ENCODE results near the gene NIT1. TPM values are rescaled to one million over a fixed set of nuclear protein-coding genes. Genes with fewer than 3 reads are reported as not detected.
A peak's percentile ranks its signal among the peaks of the same experiment; 100 is the strongest.

NIT1 gene
- total RNA-seq, 1 donor from 2014 or later = 35.9 TPM

GRCh38 chr1:161137881-161138280, 20.0 kb downstream of the NIT1 start:
- Mint-ChIP-seq H3K27me3 (ENCODE audit: low read depth) (no peaks in the 10 kb centered on the region), H3K4me1 (peaks cover 19% of the 10 kb centered on the region), H3K27ac (no peak overlapping the region), H3K4me3 (no peak overlapping the region), H3K36me3 (peaks cover 4% of the 10 kb centered on the region), H3K9me3 (no peaks in the 10 kb centered on the region)
- no peak for TF ChIP-seq CTCF (IDR thresholded peaks at IDR 0.05; ENCODE audit: unreplicated experiment)
- DNase-seq (ENCODE audit: low spot score in 2 of 2, unreplicated experiment in 2 of 2) = no peak

GRCh38 chr1:161138431-161138830, 20.5 kb downstream of the NIT1 start:
- Mint-ChIP-seq H3K36me3 (peaks cover 4% of the 10 kb centered on the region), H3K4me3 (no peak overlapping the region), H3K4me1 (peaks cover 19% of the 10 kb centered on the region), H3K27ac (peak overlapping the region; percentile 55), H3K9me3 (no peaks in the 10 kb centered on the region), H3K27me3 (ENCODE audit: low read depth) (no peaks in the 10 kb centered on the region)
- TF ChIP-seq CTCF (IDR thresholded peaks at IDR 0.05; ENCODE audit: unreplicated experiment) = no peak
- no peak for DNase-seq (ENCODE audit: low spot score in 2 of 2, unreplicated experiment in 2 of 2)

- H3K4me1 Mint-ChIP-seq = peaks cover 19% of the 10 kb centered on the region
- H3K4me3 Mint-ChIP-seq = no peak overlapping the region
- H3K27me3 Mint-ChIP-seq (ENCODE audit: low read depth) = no peaks in the 10 kb centered on the region
- H3K36me3 Mint-ChIP-seq = peaks cover 4% of the 10 kb centered on the region
- no peaks in the 10 kb centered on the region for H3K9me3 Mint-ChIP-seq
- DNase-seq (ENCODE audit: low spot score in 2 of 2, unreplicated experiment in 2 of 2) = no peak
- TF ChIP-seq CTCF (IDR thresholded peaks at IDR 0.05; ENCODE audit: unreplicated experiment) = peak; percentile 45
- H3K27ac Mint-ChIP-seq = no peak overlapping the region
Observed at GRCh38 chr1:161139766-161140165, 21.9 kb downstream of the NIT1 start.

GRCh38 chr1:161140755-161141400, 23.0 kb downstream of the NIT1 start:
- Mint-ChIP-seq H3K27ac (no peak overlapping the region), H3K9me3 (no peaks in the 10 kb centered on the region), H3K4me3 (no peak overlapping the region), H3K36me3 (peaks cover under 1% of the 10 kb centered on the region), H3K4me1 (peaks cover 18% of the 10 kb centered on the region), H3K27me3 (ENCODE audit: low read depth) (no peaks in the 10 kb centered on the region)
- no peak for DNase-seq (ENCODE audit: low spot score in 2 of 2, unreplicated experiment in 2 of 2)
- TF ChIP-seq CTCF (IDR thresholded peaks at IDR 0.05; ENCODE audit: unreplicated experiment) = no peak

GRCh38 chr1:161145832-161146231, 27.9 kb downstream of the NIT1 start:
- H3K4me3 Mint-ChIP-seq = no peak overlapping the region
- no peaks in the 10 kb centered on the region for H3K9me3 Mint-ChIP-seq
- no peaks in the 10 kb centered on the region for H3K4me1 Mint-ChIP-seq
- H3K27me3 Mint-ChIP-seq (ENCODE audit: low read depth) = no peaks in the 10 kb centered on the region
- no peak for DNase-seq (ENCODE audit: low spot score in 2 of 2, unreplicated experiment in 2 of 2)
- no peak overlapping the region for H3K27ac Mint-ChIP-seq
- no peaks in the 10 kb centered on the region for H3K36me3 Mint-ChIP-seq
- no peak for TF ChIP-seq CTCF (IDR thresholded peaks at IDR 0.05; ENCODE audit: unreplicated experiment)

All from mesothelial cell of epicardium (in vitro differentiated cells).